Osteoblast (primary cell): ENCODE data around the gene CLCN1. TPM values are rescaled to one million over a fixed set of nuclear protein-coding genes. Genes with fewer than 3 reads are reported as not detected.
"Not testable (repeated sequence)": the region's sequence is repeated elsewhere in the genome, so short reads cannot be mapped to it uniquely, and the experiment has no call there.

ENCODE experiments used
- DNase-seq: peaks from one replicate; pipeline ENCODE4 v3.0.0; 2011; ENCODE audit warnings: low spot score, mixed read lengths; ENCODE audit not compliant: insufficient read length; ENCODE audit errors: missing footprints
- H2AFZ ChIP-seq: 2 replicates; pipeline ENCODE4 v1.6.0; 2011; ENCODE audit warnings: mild to moderate bottlenecking, low read length
- H3K27ac ChIP-seq: 2 replicates; pipeline ENCODE4 v1.5.1; 2011; ENCODE audit warnings: mild to moderate bottlenecking, low read depth, low read length, moderate library complexity
- H3K27me3 ChIP-seq: 2 replicates; pipeline ENCODE4 v1.6.0; 2012; ENCODE audit warnings: mild to moderate bottlenecking, control low read depth, inconsistent platforms, low read length, moderate library complexity; ENCODE audit not compliant: insufficient read depth
- H3K36me3 ChIP-seq: 2 replicates; pipeline ENCODE4 v1.5.1; 2011; ENCODE audit warnings: mild to moderate bottlenecking, low read length, control low read depth, moderate library complexity; ENCODE audit not compliant: insufficient read depth
- H3K4me1 ChIP-seq: 2 replicates; pipeline ENCODE4 v1.5.1; 2011; ENCODE audit warnings: mild to moderate bottlenecking, low read length, control low read depth, moderate library complexity; ENCODE audit not compliant: insufficient read depth
- H3K4me2 ChIP-seq: 2 replicates; pipeline ENCODE4 v1.6.0; 2011; ENCODE audit warnings: mild to moderate bottlenecking, low read length; ENCODE audit not compliant: insufficient read depth
- H3K4me3 ChIP-seq: fragments of 200-600 bp; sonication (generic); 3 replicates; pipeline ENCODE4 v1.5.1; 2012; ENCODE audit warnings: mild to moderate bottlenecking, low read length, inconsistent platforms; ENCODE audit not compliant: insufficient read depth
- H3K79me2 ChIP-seq: 2 replicates; pipeline ENCODE4 v1.6.0; 2012; ENCODE audit warnings: mild to moderate bottlenecking, low read length, control low read depth, inconsistent platforms; ENCODE audit not compliant: insufficient read depth
- H3K9me3 ChIP-seq: 2 replicates; pipeline ENCODE4 v1.5.1; 2011; ENCODE audit warnings: low read depth, low read length, control low read depth
- H4K20me1 ChIP-seq: 2 replicates; pipeline ENCODE4 v1.6.0; 2012; ENCODE audit warnings: mild to moderate bottlenecking, low read length, control low read depth; ENCODE audit not compliant: insufficient read depth
- CTCF ChIP-seq: IDR thresholded peaks from 2 replicates; pipeline ENCODE4 v1.5.1; 2011; ENCODE audit warnings: mild to moderate bottlenecking, low read depth, low read length, moderate library complexity; ENCODE audit errors: extremely low read depth
- total RNA-seq: library from RNA; depleted of rRNA; stranded (reverse); fragments of >200 nt; gene quantifications from 2 replicates; pipeline ENCODE4 v1.2.3, GENCODE V29; 2012

The CLCN1 gene
- total RNA-seq, 1 donor, result under 0.01 TPM

- H3K4me2 ChIP-seq, result peak overlapping the region; percentile 95
- peak overlapping the region; percentile 80 for H3K27ac ChIP-seq
- TF ChIP-seq CTCF, result no peak
- peaks cover 14% of the 10 kb centered on the region for H3K4me1 ChIP-seq
- no peaks in the 10 kb centered on the region for H3K9me3 ChIP-seq
- peaks cover 39% of the 10 kb centered on the region for H3K79me2 ChIP-seq
- peak overlapping the region; percentile 95 for H2AFZ ChIP-seq
- no peaks in the 10 kb centered on the region for H3K27me3 ChIP-seq
- peaks cover 6% of the 10 kb centered on the region for H4K20me1 ChIP-seq
- peak overlapping the region; percentile 95 for H3K4me3 ChIP-seq
- peaks cover 24% of the 10 kb centered on the region for H3K36me3 ChIP-seq
- peak; percentile 82 for DNase-seq
Measured at GRCh38 chr7:143288836-143289235, 27.1 kb upstream of the CLCN1 start.

- TF ChIP-seq CTCF, result no peak
- peak; percentile 55 for DNase-seq
- H3K4me3 ChIP-seq, result peak overlapping the region; percentile 95
- H3K36me3 ChIP-seq, result peaks cover 29% of the 10 kb centered on the region
- H3K79me2 ChIP-seq, result peaks cover 39% of the 10 kb centered on the region
- no peaks in the 10 kb centered on the region for H3K27me3 ChIP-seq
- peaks cover 6% of the 10 kb centered on the region for H4K20me1 ChIP-seq
- peak overlapping the region; percentile 95 for H3K4me2 ChIP-seq
- H3K9me3 ChIP-seq, result no peaks in the 10 kb centered on the region
- H2AFZ ChIP-seq, result no peak overlapping the region
- peaks cover 14% of the 10 kb centered on the region for H3K4me1 ChIP-seq
- peak overlapping the region; percentile 80 for H3K27ac ChIP-seq
Measured at GRCh38 chr7:143289421-143289820, 26.5 kb upstream of the CLCN1 start.

- not testable (repeated sequence) for H2AFZ ChIP-seq, DNase-seq, H3K27me3 ChIP-seq, H3K9me3 ChIP-seq, H4K20me1 ChIP-seq
- Histone ChIP-seq H3K36me3 (peaks cover 34% of the 10 kb centered on the region), H3K27ac (peak overlapping the region; percentile 80), H3K4me1 (peaks cover 14% of the 10 kb centered on the region), H3K79me2 (peaks cover 39% of the 10 kb centered on the region), H3K4me3 (peak overlapping the region; percentile 95), H3K4me2 (peak overlapping the region; percentile 95)
Measured at GRCh38 chr7:143289888-143290287, 26.0 kb upstream of the CLCN1 start.

- no peak for DNase-seq
- Histone ChIP-seq H3K9me3 (no peaks in the 10 kb centered on the region), H3K4me2 (peak overlapping the region; percentile 95), H3K4me3 (no peak overlapping the region), H3K36me3 (peaks cover 37% of the 10 kb centered on the region), H2AFZ (no peak overlapping the region), H3K27me3 (no peaks in the 10 kb centered on the region), H3K79me2 (peaks cover 39% of the 10 kb centered on the region), H3K4me1 (peaks cover 14% of the 10 kb centered on the region), H3K27ac (peak overlapping the region; percentile 80), H4K20me1 (peaks cover 6% of the 10 kb centered on the region)
- no peak for TF ChIP-seq CTCF
Measured at GRCh38 chr7:143290293-143290692, 25.6 kb upstream of the CLCN1 start.
